Tibial nerve (tissue), 4 donors: ENCODE results near the gene KIRREL3. TPM values are rescaled to one million over a fixed set of nuclear protein-coding genes. Genes with fewer than 3 reads are reported as not detected.

Experiments
- DNase-seq, 2 donors: peaks; one replicate each; pipeline ENCODE4 v3.0.0-alpha.2; 2019; ENCODE audit warnings: low spot score in 2 of 2
- H3K27ac ChIP-seq, 4 donors: fragments of 200-600 bp; sonication (generic) in 3 of 4; one replicate each; pipeline ENCODE4 v1.5.1; 2017 to 2019; ENCODE audit warnings: mild to moderate bottlenecking in 1 of 4
- H3K27me3 ChIP-seq, 2 donors: fragments of 200-600 bp; sonication (generic) in 1 of 2; one replicate each; pipeline versions ENCODE4 v1.5.1 to v1.6.0; 2017 to 2019
- H3K36me3 ChIP-seq, 3 donors: fragments of 200-600 bp; sonication (generic); one replicate each; pipeline ENCODE4 v1.5.1; 2018 to 2019
- H3K4me1 ChIP-seq, 4 donors: fragments of 200-600 bp; sonication (generic) in 3 of 4; one replicate each; pipeline ENCODE4 v1.5.1; 2017 to 2019
- H3K4me3 ChIP-seq, 4 donors: fragments of 200-600 bp; sonication (generic) in 3 of 4; one replicate each; pipeline ENCODE4 v1.5.1; 2017 to 2019; ENCODE audit warnings: mild to moderate bottlenecking in 1 of 4, moderate library complexity in 1 of 4
- H3K9me3 ChIP-seq, 4 donors: fragments of 200-600 bp; sonication (generic) in 3 of 4; one replicate each; pipeline ENCODE4 v1.5.1; 2017 to 2019
- EP300 ChIP-seq, 2 donors: sonication (generic); formaldehyde crosslinking; IDR thresholded peaks; one replicate each; pipeline ENCODE4 v1.6.1; 2017; ENCODE audit warnings: antibody characterized with exemption in 2 of 2, mild to moderate bottlenecking in 1 of 2
- POLR2A ChIP-seq, 2 donors: fragments of 450-650 bp; IDR thresholded peaks; one replicate each; pipeline ENCODE4 v1.6.1; 2017; ENCODE audit warnings: antibody characterized with exemption in 2 of 2, mild to moderate bottlenecking in 2 of 2, moderate library complexity in 2 of 2
- WGBS, 2 donors: methylation state at CpG; one replicate each; pipeline ENCODE4 v1.1.5; 2018; 5-methylcytosine and 5-hydroxymethylcytosine counted together
- total RNA-seq, 4 donors: library from RNA; depleted of rRNA; stranded (reverse); fragments of >200 nt; gene quantifications; one replicate each; pipeline ENCODE4 v1.1.0, GENCODE V29; 2016
- TF ChIP-seq, protein P1 (sequence below), 5 experiments: fragments of 200-600 bp in 3 of 5; fragments of 450-650 bp in 2 of 5; sonication (generic) in 3 of 5; IDR thresholded peaks; one replicate each; pipeline ENCODE4 v1.5.1; 2016 to 2019; ENCODE audit warnings: antibody characterized with exemption in 5 of 5, mild to moderate bottlenecking in 3 of 5, moderate library complexity in 2 of 5

Gene KIRREL3
- total RNA-seq, 4 donors from 2014 or later = not detected

GRCh38 chr11:126718276-126718675 lies 282.3 kb downstream of the KIRREL3 start:
- Histone ChIP-seq H3K9me3 (no peaks in the 10 kb centered on the region), H3K4me3 (no peak overlapping the region), H3K27me3 (no peaks in the 10 kb centered on the region), H3K4me1 (peaks cover 0 to 10% (median 0%) of the 10 kb centered on the region in 4 donors), H3K27ac (no peak overlapping the region), H3K36me3 (no peaks in the 10 kb centered on the region)
- no peak for DNase-seq
- WGBS, 2 donors = 32 to 40% methylated on average over 3 of the region's 3 CpGs
- TF ChIP-seq POLR2A (IDR thresholded peaks at IDR 0.05) = no peak
- TF ChIP-seq, protein P1, sequence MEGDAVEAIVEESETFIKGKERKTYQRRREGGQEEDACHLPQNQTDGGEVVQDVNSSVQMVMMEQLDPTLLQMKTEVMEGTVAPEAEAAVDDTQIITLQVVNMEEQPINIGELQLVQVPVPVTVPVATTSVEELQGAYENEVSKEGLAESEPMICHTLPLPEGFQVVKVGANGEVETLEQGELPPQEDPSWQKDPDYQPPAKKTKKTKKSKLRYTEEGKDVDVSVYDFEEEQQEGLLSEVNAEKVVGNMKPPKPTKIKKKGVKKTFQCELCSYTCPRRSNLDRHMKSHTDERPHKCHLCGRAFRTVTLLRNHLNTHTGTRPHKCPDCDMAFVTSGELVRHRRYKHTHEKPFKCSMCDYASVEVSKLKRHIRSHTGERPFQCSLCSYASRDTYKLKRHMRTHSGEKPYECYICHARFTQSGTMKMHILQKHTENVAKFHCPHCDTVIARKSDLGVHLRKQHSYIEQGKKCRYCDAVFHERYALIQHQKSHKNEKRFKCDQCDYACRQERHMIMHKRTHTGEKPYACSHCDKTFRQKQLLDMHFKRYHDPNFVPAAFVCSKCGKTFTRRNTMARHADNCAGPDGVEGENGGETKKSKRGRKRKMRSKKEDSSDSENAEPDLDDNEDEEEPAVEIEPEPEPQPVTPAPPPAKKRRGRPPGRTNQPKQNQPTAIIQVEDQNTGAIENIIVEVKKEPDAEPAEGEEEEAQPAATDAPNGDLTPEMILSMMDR (IDR thresholded peaks at IDR 0.05) = no peak
- TF ChIP-seq EP300 (IDR thresholded peaks at IDR 0.05) = no peak

DNA sequence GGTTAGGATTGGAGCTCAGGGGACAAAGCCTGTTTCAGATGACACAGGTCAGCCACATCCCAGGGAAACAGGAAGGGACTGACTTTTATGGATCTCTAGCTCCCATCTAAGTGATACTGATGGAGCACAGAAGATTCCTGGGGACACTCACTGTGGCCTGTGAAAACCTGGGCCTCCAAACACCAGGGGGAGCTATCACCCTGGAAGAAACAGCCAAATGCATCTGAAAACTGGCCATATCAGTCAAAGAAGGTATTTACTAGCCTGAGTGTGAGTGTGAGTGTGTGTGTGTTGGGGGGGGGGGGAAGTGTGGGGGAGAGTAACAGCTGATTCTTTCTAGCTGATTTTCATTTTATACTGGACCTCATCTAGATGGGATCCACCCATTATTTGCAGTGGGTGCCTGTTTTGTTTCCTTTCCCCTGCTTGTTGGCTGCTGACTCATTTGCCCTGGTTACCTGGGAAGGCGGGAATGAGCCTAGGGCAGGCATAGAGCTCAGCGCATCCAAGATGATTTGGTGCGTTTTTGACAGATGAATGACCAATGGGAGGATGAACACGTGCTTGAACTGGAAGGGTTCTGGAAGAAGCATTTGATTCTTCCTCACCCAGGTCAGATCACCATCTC lies 284.0 kb downstream of the KIRREL3 start:
- TF ChIP-seq POLR2A (IDR thresholded peaks at IDR 0.05) = no peak
- TF ChIP-seq, protein P1 (IDR thresholded peaks at IDR 0.05) = peak; percentile 35 to 59 (median 54)
- H3K4me1 ChIP-seq = peaks cover 0 to 10% (median 0%) of the 10 kb centered on the region in 4 donors
- H3K36me3 ChIP-seq = no peaks in the 10 kb centered on the region
- no peak overlapping the region for H3K4me3 ChIP-seq
- no peaks in the 10 kb centered on the region for H3K9me3 ChIP-seq
- no peaks in the 10 kb centered on the region for H3K27me3 ChIP-seq
- 66 to 72% methylated on average over 4 of the region's 4 CpGs for WGBS, 2 donors
- peak in 1 of 2 donors; percentile 78 for DNase-seq
- no peak overlapping the region for H3K27ac ChIP-seq

DNA sequence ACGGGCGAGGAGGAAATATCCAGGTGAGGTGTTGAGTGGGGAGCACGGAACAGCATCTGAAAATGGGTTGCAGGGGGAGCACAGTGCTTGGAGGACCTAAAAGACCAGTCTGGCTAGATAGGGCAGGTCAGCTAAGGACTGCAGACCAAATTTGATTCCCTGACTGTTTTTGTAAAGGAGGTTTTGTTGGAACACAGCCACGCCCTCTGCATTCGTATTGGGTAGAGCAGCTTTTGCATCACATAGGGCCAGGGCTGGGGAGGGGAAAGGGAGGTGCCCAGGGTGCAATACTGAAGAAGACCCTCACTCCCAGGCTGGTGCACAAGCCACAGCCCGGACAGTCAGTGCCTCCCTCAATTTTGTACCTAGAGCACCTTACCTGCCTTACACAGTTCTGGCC lies 286.8 kb downstream of the KIRREL3 start:
- H3K4me3 ChIP-seq = no peak overlapping the region
- H3K27me3 ChIP-seq = no peaks in the 10 kb centered on the region
- no peaks in the 10 kb centered on the region for H3K9me3 ChIP-seq
- H3K36me3 ChIP-seq = no peaks in the 10 kb centered on the region
- peaks cover 0 to 10% (median 0%) of the 10 kb centered on the region in 4 donors for H3K4me1 ChIP-seq
- 92 to 94% methylated on average over 6 of the region's 6 CpGs for WGBS, 2 donors
- DNase-seq = no peak
- no peak overlapping the region for H3K27ac ChIP-seq
- TF ChIP-seq EP300 (IDR thresholded peaks at IDR 0.05) (no peak), POLR2A (IDR thresholded peaks at IDR 0.05) (no peak)
- TF ChIP-seq, protein P1 (IDR thresholded peaks at IDR 0.05) = no peak

DNA sequence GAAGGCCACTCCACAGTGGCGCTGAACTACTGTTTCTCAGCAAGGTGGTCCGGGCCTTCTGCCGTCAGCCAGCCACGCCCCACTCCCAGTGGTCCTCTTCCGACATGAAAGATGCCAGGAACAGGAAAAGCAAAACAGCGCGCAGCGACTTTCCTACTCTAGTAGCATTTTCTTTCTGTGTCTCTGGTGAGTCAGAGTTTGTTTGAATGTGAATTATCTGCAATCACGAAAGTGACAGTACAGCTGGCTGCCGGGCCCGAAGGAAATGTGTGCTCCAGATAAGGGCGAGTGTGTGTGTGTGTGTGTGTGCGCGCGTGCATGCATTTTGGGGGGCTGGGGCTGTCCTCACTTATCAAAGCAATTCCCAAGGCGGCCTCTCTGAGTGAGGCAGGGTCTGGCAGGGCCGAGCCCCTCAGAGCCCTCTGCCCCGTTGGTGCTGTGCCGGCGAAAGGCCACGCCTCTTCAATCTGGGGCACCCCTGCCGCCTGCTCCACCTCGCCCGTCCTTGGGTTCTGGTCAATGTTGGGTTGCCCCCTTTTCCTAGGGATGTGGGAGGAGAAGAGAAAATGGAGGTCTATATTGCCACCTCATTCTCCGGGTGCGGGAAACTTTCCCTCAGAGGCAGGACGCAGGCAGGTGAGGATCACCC lies 288.5 kb downstream of the KIRREL3 start:
- Histone ChIP-seq H3K27ac (no peak overlapping the region), H3K9me3 (no peaks in the 10 kb centered on the region), H3K4me3 (no peak overlapping the region), H3K4me1 (no peaks in the 10 kb centered on the region), H3K36me3 (no peaks in the 10 kb centered on the region), H3K27me3 (no peaks in the 10 kb centered on the region)
- no peak for TF ChIP-seq POLR2A (IDR thresholded peaks at IDR 0.05)
- no peak for TF ChIP-seq EP300 (IDR thresholded peaks at IDR 0.05)
- TF ChIP-seq, protein P1 (IDR thresholded peaks at IDR 0.05) = no peak
- 79 to 85% methylated on average over 27 of the region's 27 CpGs for WGBS, 2 donors
- no peak for DNase-seq

DNA sequence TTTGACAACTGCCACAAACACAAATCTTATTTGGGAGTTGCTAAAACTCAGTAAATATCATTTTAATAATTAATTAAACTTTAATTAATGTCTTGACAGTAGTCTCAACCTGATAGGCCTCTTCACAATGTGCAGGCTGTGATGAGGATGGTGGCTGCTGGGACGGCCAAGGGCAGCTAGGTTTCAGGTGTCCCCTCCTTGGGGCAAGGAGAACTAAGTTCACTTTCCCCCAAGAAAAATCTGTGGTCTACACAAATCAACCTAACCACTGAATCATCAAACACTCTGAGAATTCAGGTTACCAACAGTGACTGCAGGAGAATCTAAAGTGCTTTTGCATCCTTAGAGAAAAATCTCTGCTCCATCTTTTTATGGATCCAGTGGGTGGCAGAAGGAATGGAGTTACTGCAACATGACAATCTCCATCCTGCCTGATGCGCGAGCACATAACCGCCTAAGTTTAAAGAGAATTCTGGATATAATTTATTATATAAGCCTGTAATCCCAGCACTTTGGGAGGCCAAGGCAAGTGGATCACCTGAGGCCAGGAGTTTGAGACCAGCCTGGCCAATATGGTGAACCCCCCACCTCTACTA lies 289.7 kb downstream of the KIRREL3 start:
- Histone ChIP-seq H3K4me1 (no peaks in the 10 kb centered on the region), H3K9me3 (no peaks in the 10 kb centered on the region), H3K27me3 (no peaks in the 10 kb centered on the region), H3K27ac (no peak overlapping the region), H3K4me3 (no peak overlapping the region), H3K36me3 (no peaks in the 10 kb centered on the region)
- WGBS, 2 donors = 94 to 98% methylated on average over 4 of the region's 4 CpGs
- no peak for DNase-seq
- TF ChIP-seq POLR2A (IDR thresholded peaks at IDR 0.05) (no peak), EP300 (IDR thresholded peaks at IDR 0.05) (no peak)
- TF ChIP-seq, protein P1 (IDR thresholded peaks at IDR 0.05) = no peak
